Sigmoid colon (tissue), 7 donors: ENCODE results near the gene DYNC1H1. TPM values are rescaled to one million over a fixed set of nuclear protein-coding genes. Genes with fewer than 3 reads are reported as not detected.
A peak's percentile ranks its signal among the peaks of the same experiment; 100 is the strongest.

Source experiments
- DNase-seq: peaks from one replicate; pipeline ENCODE4 v3.0.0-alpha.2; 2019
- H3K27ac ChIP-seq, 4 donors: fragments of 200-600 bp; sonication (generic); one replicate each; pipeline ENCODE4 v1.5.1; 2016 to 2019; ENCODE audit warnings: mild to moderate bottlenecking in 1 of 4
- H3K27me3 ChIP-seq, 3 donors: fragments of 200-600 bp; sonication (generic); one replicate each; pipeline ENCODE4 v1.5.1; 2019; ENCODE audit warnings: mild to moderate bottlenecking in 1 of 3
- H3K36me3 ChIP-seq, 4 donors: fragments of 200-600 bp; sonication (generic); one replicate each; pipeline ENCODE4 v1.5.1; 2016 to 2019
- H3K4me1 ChIP-seq, 4 donors: fragments of 200-600 bp; sonication (generic); one replicate each; pipeline ENCODE4 v1.5.1; 2017 to 2019
- H3K4me3 ChIP-seq, 4 donors: fragments of 200-600 bp; sonication (generic); one replicate each; pipeline ENCODE4 v1.5.1; 2017 to 2019; ENCODE audit warnings: mild to moderate bottlenecking in 2 of 4, moderate library complexity in 1 of 4
- H3K9me3 ChIP-seq, 4 donors: fragments of 200-600 bp in 3 of 4; sonication (generic) in 3 of 4; one replicate each; pipeline versions ENCODE4 v1.5.1 to v1.6.1; 2013 to 2019
- CTCF ChIP-seq, 4 experiments: fragments of 450-650 bp in 3 of 4; fragments of 200-600 bp in 1 of 4; IDR thresholded peaks; one replicate each; pipeline ENCODE4 v1.5.1; 2016 to 2019; ENCODE audit warnings: antibody characterized with exemption in 4 of 4, mild to moderate bottlenecking in 3 of 4, moderate library complexity in 2 of 4
- EP300 ChIP-seq, 4 donors: sonication (generic); formaldehyde crosslinking; IDR thresholded peaks; one replicate each; pipeline ENCODE4 v1.6.1; 2017; ENCODE audit warnings: antibody characterized with exemption in 4 of 4
- POLR2A ChIP-seq, 2 donors: fragments of 450-650 bp; IDR thresholded peaks; one replicate each; pipeline ENCODE4 v1.6.1; 2016; ENCODE audit warnings: antibody characterized with exemption in 2 of 2, mild to moderate bottlenecking in 2 of 2, moderate library complexity in 2 of 2
- POLR2AphosphoS5 ChIP-seq, 4 donors: sonication (generic); formaldehyde crosslinking; IDR thresholded peaks; one replicate each; pipeline ENCODE4 v1.6.1; 2017; ENCODE audit warnings: antibody characterized with exemption in 4 of 4
- WGBS, 2 donors: extraction: QIAGEN DNeasy Blood & Tissue Kit; methylation state at CpG; one replicate each; pipeline ENCODE4 v1.1.7; 2013; 5-methylcytosine and 5-hydroxymethylcytosine counted together
- intact Hi-C: fragments of 100-400 bp; cut with DNase I; formaldehyde crosslinking; loops from one replicate; pipeline ENCODE4 v1.15.1; 2023
- polyA plus RNA-seq, 3 donors: library from polyadenylated mRNA; stranded (reverse); fragments of 200-250 nt; gene quantifications; one replicate each; pipeline ENCODE4 v1.2.3, GENCODE V29; 2013
- total RNA-seq, 4 donors: library from RNA; depleted of rRNA; stranded (reverse); fragments of >200 nt; gene quantifications; one replicate each; pipeline ENCODE4 v1.1.0, GENCODE V29; 2016
- donor health status: healthy with polysubstance abuse.
- donor health status: Bipolar disorder and iron deficiency.
- donor health status: healthy.

The DYNC1H1 gene
- total and polyA plus RNA-seq, 7 donors = 38.4 to 592 (median 320) TPM

DNA sequence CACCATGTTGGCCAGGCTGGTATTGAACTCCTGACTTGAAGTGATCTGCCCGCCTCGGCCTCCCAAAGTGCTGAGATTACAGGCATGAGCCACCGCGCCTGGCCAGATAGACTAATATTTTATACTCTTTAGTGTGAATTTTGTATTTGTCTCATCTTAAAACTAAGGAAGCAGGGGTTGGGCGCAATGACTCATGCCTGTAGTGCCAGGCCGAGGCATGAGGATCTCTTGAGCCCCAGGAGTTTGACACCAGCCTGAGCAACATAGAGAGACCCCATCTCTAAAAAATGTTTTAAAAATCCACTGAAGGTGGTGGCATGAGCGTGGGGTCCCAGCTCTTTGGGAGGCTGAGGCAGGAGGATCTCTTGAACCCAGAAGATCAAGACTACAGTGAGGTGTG lies 9.0 kb downstream of the DYNC1H1 start:
- peaks cover 0 to 45% (median 39%) of the 10 kb centered on the region in 4 donors for H3K4me1 ChIP-seq
- peaks cover 0 to 37% (median 8%) of the 10 kb centered on the region in 4 donors for H3K36me3 ChIP-seq
- 93 to 94% methylated on average over 7 of the region's 7 CpGs for WGBS, 2 donors
- no peaks in the 10 kb centered on the region for H3K27me3 ChIP-seq
- H3K4me3 ChIP-seq = no peak overlapping the region
- DNase-seq = no peak
- no peak for TF ChIP-seq CTCF (IDR thresholded peaks at IDR 0.05)
- TF ChIP-seq POLR2AphosphoS5 (IDR thresholded peaks at IDR 0.05) = no peak
- no peak for TF ChIP-seq POLR2A (IDR thresholded peaks at IDR 0.05)
- TF ChIP-seq EP300 (IDR thresholded peaks at IDR 0.05) = no peak
- peak overlapping the region; percentile 62 to 82 (median 75) for H3K27ac ChIP-seq
- H3K9me3 ChIP-seq = no peaks in the 10 kb centered on the region
- intact Hi-C loops = no loop called here

- WGBS, 2 donors = 88 to 89% methylated on average over 7 of the region's 7 CpGs
- Histone ChIP-seq H3K9me3 (no peaks in the 10 kb centered on the region), H3K27me3 (no peaks in the 10 kb centered on the region), H3K36me3 (peaks cover 4 to 45% (median 12%) of the 10 kb centered on the region in 4 donors), H3K4me3 (no peak overlapping the region), H3K4me1 (peaks cover 0 to 49% (median 40%) of the 10 kb centered on the region in 4 donors), H3K27ac (no peak overlapping the region)
- no peak for TF ChIP-seq EP300 (IDR thresholded peaks at IDR 0.05)
- no peak for TF ChIP-seq CTCF (IDR thresholded peaks at IDR 0.05)
- no peak for DNase-seq
- intact Hi-C loops = no loop called here
Measured at GRCh38 chr14:101975231-101975630, 10.9 kb downstream of the DYNC1H1 start.

- H3K27ac ChIP-seq = peak overlapping the region in 2 of 4 donors; percentile 2
- 85 to 91% methylated on average over 6 of the region's 6 CpGs for WGBS, 2 donors
- H3K27me3 ChIP-seq = no peaks in the 10 kb centered on the region
- intact Hi-C loops = no loop called here
- H3K36me3 ChIP-seq = peaks cover 4 to 68% (median 15%) of the 10 kb centered on the region in 4 donors
- peaks cover 0 to 45% (median 29%) of the 10 kb centered on the region in 4 donors for H3K4me1 ChIP-seq
- no peak for DNase-seq
- TF ChIP-seq POLR2AphosphoS5 (IDR thresholded peaks at IDR 0.05) = no peak
- no peak for TF ChIP-seq POLR2A (IDR thresholded peaks at IDR 0.05)
- TF ChIP-seq CTCF (IDR thresholded peaks at IDR 0.05) = no peak
- no peak for TF ChIP-seq EP300 (IDR thresholded peaks at IDR 0.05)
- no peak overlapping the region for H3K4me3 ChIP-seq
- H3K9me3 ChIP-seq = no peaks in the 10 kb centered on the region
Measured at GRCh38 chr14:101977311-101978071, 13.1 kb downstream of the DYNC1H1 start.

DNA sequence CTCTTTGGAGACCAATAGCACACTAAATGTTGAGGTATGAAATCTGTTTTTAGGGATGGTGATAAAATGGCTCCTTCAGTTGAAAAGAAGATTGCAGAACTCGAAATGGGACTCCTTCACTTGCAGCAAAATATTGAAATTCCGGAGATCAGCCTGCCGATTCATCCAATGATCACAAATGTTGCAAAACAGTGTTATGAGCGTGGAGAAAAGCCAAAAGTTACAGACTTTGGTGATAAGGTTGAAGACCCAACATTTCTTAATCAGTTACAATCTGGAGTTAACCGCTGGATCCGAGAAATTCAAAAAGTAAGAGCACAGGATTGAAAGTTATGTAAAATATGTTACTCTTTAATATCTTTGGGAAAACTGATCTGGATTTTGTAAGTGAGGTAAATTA lies 15.3 kb downstream of the DYNC1H1 start:
- Histone ChIP-seq H3K27me3 (no peaks in the 10 kb centered on the region), H3K27ac (peak overlapping the region; percentile 65 to 88 (median 84)), H3K9me3 (no peaks in the 10 kb centered on the region), H3K36me3 (peaks cover 18 to 90% (median 29%) of the 10 kb centered on the region in 4 donors), H3K4me1 (peaks cover 0 to 27% (median 15%) of the 10 kb centered on the region in 4 donors), H3K4me3 (no peak overlapping the region)
- intact Hi-C loops = loop anchor here (5.0 kb wide), 1 partner anchor 73 kb away; no protein-coding TSS in a partner anchor
- 86 to 89% methylated on average over 6 of the region's 6 CpGs for WGBS, 2 donors
- DNase-seq = no peak
- TF ChIP-seq POLR2AphosphoS5 (IDR thresholded peaks at IDR 0.05) = no peak
- no peak for TF ChIP-seq POLR2A (IDR thresholded peaks at IDR 0.05)
- no peak for TF ChIP-seq EP300 (IDR thresholded peaks at IDR 0.05)
- TF ChIP-seq CTCF (IDR thresholded peaks at IDR 0.05) = no peak
